Peyer's patch (tissue), 4 donors: ENCODE measurements around the gene ATP11A. TPM values are rescaled to one million over a fixed set of nuclear protein-coding genes. Genes with fewer than 3 reads are reported as not detected.

ENCODE experiments used
- DNase-seq, 3 donors: peaks; one replicate each; pipeline ENCODE4 v3.0.0-alpha.2; 2017 to 2019
- H3K27ac ChIP-seq, 4 donors: fragments of 200-600 bp; sonication (generic); one replicate each; pipeline ENCODE4 v1.5.1; 2016 to 2019
- H3K27me3 ChIP-seq, 2 donors: fragments of 200-600 bp; sonication (generic); one replicate each; pipeline ENCODE4 v1.5.1; 2019
- H3K36me3 ChIP-seq, 3 donors: fragments of 200-600 bp; sonication (generic); one replicate each; pipeline ENCODE4 v1.5.1; 2016 to 2019
- H3K4me1 ChIP-seq, 4 donors: fragments of 200-600 bp; sonication (generic); one replicate each; pipeline ENCODE4 v1.5.1; 2016 to 2019
- H3K4me3 ChIP-seq, 4 donors: fragments of 200-600 bp; sonication (generic); 1 replicate in 3 of 4; 2 replicates in 1 of 4; pipeline ENCODE4 v1.5.1; 2016 to 2019; ENCODE audit warnings: mild to moderate bottlenecking in 1 of 4
- H3K9me3 ChIP-seq, 4 donors: fragments of 200-600 bp; sonication (generic); one replicate each; pipeline ENCODE4 v1.5.1; 2016 to 2019; ENCODE audit warnings: mild to moderate bottlenecking in 1 of 4
- POLR2A ChIP-seq, 2 donors: fragments of 450-650 bp; IDR thresholded peaks; one replicate each; pipeline ENCODE4 v1.5.1; 2017; ENCODE audit warnings: antibody characterized with exemption in 2 of 2, mild to moderate bottlenecking in 2 of 2, moderate library complexity in 2 of 2
- total RNA-seq, 4 donors: library from RNA; depleted of rRNA; stranded (reverse); fragments of >200 nt; gene quantifications; one replicate each; pipeline ENCODE4 v1.1.0, GENCODE V29; 2016
- TF ChIP-seq, protein P1 (sequence below), 6 experiments: fragments of 450-650 bp in 4 of 6; fragments of 200-600 bp in 2 of 6; sonication (generic) in 1 of 6; IDR thresholded peaks; one replicate each; pipeline ENCODE4 v1.5.1; 2017 to 2019; ENCODE audit warnings: antibody characterized with exemption in 6 of 6, mild to moderate bottlenecking in 3 of 6, moderate library complexity in 1 of 6

The ATP11A gene
- total RNA-seq, 4 donors from 2014 or later = 33.1 to 64.2 (median 53.7) TPM

DNA sequence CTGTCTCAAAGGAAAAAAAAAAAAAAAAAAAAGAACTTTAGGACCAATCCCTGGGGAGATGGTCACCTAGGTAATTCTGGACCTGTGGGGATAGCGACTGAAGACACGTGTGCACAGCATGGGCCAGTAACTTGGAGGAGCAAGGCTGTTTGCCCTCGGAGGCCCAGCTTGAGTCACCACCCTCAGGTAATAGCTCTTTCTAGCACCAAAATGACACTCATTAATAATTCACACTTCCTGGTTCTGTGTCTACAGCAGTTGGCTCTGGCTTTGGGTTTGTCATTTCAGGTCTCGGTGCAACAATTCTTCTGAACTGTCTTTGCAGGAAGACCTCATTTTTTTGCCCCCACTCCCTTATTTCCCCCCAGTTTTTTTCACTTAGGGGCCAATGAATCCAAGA is 3.9 kb upstream of the ATP11A start:
- TF ChIP-seq, protein P1, sequence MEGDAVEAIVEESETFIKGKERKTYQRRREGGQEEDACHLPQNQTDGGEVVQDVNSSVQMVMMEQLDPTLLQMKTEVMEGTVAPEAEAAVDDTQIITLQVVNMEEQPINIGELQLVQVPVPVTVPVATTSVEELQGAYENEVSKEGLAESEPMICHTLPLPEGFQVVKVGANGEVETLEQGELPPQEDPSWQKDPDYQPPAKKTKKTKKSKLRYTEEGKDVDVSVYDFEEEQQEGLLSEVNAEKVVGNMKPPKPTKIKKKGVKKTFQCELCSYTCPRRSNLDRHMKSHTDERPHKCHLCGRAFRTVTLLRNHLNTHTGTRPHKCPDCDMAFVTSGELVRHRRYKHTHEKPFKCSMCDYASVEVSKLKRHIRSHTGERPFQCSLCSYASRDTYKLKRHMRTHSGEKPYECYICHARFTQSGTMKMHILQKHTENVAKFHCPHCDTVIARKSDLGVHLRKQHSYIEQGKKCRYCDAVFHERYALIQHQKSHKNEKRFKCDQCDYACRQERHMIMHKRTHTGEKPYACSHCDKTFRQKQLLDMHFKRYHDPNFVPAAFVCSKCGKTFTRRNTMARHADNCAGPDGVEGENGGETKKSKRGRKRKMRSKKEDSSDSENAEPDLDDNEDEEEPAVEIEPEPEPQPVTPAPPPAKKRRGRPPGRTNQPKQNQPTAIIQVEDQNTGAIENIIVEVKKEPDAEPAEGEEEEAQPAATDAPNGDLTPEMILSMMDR (IDR thresholded peaks at IDR 0.05) = no peak
- no peak for TF ChIP-seq POLR2A (IDR thresholded peaks at IDR 0.05)
- no peak overlapping the region for H3K4me3 ChIP-seq
- H3K9me3 ChIP-seq = no peaks in the 10 kb centered on the region
- H3K27ac ChIP-seq = peak overlapping the region in 1 of 4 donors; percentile 55
- peak in 1 of 3 donors; percentile 62 for DNase-seq
- no peaks in the 10 kb centered on the region for H3K36me3 ChIP-seq
- H3K4me1 ChIP-seq = peaks cover 0 to 3% (median 0%) of the 10 kb centered on the region in 4 donors
- H3K27me3 ChIP-seq = no peaks in the 10 kb centered on the region

DNA sequence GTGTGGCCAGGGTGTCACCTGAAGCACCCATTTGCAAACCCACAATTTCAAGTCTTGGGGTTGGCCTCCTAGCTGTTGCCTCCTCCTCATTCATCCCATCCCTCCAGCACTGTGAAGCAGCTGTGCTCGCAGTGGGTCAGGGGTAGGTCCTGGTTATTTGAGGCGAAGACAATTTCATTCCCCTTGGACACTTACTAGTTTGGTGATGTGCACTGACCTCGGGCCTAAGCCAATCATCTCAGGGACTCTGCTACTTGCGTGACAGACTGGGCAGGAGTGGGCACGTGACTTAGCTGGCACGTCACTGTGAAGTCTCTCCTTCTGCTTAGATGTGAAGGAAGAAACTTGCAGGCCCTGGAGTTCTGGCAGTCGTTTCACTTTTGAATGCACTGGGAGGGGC is 3.5 kb upstream of the ATP11A start:
- Histone ChIP-seq H3K4me1 (peaks cover 0 to 8% (median under 1%) of the 10 kb centered on the region in 4 donors), H3K27me3 (no peaks in the 10 kb centered on the region), H3K27ac (peak overlapping the region in 1 of 4 donors; percentile 55), H3K4me3 (no peak overlapping the region), H3K36me3 (no peaks in the 10 kb centered on the region), H3K9me3 (no peaks in the 10 kb centered on the region)
- TF ChIP-seq POLR2A (IDR thresholded peaks at IDR 0.05) = no peak
- TF ChIP-seq, protein P1 (IDR thresholded peaks at IDR 0.05) = no peak
- peak in 1 of 3 donors; percentile 10 for DNase-seq

DNA sequence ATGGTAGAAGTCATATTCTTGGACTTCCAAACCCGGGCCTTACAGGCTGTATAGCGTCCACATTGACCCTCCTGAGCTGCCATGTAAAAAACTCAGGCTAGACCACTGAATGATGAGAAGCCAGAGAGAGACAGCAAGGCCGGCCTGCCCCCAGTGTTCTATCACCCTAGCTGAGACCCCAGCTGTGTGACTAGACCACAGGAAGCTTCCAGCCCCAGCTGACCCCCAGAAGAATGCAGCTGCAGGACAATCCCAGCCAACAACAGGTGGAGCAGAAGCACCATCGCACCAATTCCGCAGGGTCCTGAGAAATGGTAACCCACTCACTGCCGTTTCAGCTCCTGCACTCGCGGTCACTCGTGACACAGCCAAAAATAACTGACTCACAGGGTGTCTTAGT is 2.9 kb upstream of the ATP11A start:
- H3K27ac ChIP-seq = no peak overlapping the region
- DNase-seq = peak in 1 of 3 donors; percentile 3
- H3K9me3 ChIP-seq = no peaks in the 10 kb centered on the region
- no peaks in the 10 kb centered on the region for H3K27me3 ChIP-seq
- peaks cover 0 to 11% (median 5%) of the 10 kb centered on the region in 4 donors for H3K4me1 ChIP-seq
- H3K36me3 ChIP-seq = no peaks in the 10 kb centered on the region
- H3K4me3 ChIP-seq = no peak overlapping the region
- no peak for TF ChIP-seq POLR2A (IDR thresholded peaks at IDR 0.05)
- TF ChIP-seq, protein P1 (IDR thresholded peaks at IDR 0.05) = no peak

DNA sequence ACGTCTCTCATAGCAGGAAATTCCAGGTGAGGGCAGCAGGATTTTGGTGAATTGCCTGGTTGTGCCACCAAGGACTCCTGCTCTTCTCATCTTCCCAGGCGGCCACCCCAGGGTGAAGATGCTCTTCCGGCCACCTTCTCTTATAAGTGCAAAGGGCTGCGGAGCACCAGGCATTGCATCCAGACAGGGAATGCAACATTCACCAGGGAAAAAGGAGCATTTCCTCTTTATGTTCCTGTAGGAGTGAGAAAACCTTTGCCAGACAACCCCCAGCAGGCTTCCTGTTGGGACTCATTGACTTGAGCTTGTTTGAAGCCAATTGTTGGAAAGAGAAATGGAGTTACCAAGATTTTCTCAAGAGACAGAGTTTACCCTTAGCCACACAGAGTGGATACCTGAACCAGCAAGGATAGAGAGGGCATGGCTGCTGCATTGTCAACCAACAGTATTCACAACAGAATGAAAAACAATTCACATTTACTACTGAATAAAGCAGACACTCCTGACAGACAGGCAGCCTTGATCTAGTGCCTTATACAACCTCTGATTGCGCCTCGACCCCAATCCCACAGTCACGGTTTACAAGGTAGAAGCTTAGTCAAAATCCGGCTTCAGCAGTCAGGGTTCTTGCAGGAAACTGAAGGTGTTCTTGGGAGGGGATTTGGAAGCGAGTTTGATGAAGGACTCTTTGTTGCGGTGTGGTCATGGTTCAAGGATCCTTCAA is 1.8 kb upstream of the ATP11A start:
- Histone ChIP-seq H3K27me3 (no peaks in the 10 kb centered on the region), H3K4me3 (no peak overlapping the region), H3K4me1 (peaks cover 0 to 13% (median 8%) of the 10 kb centered on the region in 4 donors), H3K36me3 (no peaks in the 10 kb centered on the region), H3K27ac (peak overlapping the region in 2 of 4 donors; percentile 86 to 96), H3K9me3 (no peaks in the 10 kb centered on the region)
- peak in 2 of 3 donors; percentile 12 to 38 for DNase-seq
- no peak for TF ChIP-seq POLR2A (IDR thresholded peaks at IDR 0.05)
- TF ChIP-seq, protein P1 (IDR thresholded peaks at IDR 0.05) = no peak

DNA sequence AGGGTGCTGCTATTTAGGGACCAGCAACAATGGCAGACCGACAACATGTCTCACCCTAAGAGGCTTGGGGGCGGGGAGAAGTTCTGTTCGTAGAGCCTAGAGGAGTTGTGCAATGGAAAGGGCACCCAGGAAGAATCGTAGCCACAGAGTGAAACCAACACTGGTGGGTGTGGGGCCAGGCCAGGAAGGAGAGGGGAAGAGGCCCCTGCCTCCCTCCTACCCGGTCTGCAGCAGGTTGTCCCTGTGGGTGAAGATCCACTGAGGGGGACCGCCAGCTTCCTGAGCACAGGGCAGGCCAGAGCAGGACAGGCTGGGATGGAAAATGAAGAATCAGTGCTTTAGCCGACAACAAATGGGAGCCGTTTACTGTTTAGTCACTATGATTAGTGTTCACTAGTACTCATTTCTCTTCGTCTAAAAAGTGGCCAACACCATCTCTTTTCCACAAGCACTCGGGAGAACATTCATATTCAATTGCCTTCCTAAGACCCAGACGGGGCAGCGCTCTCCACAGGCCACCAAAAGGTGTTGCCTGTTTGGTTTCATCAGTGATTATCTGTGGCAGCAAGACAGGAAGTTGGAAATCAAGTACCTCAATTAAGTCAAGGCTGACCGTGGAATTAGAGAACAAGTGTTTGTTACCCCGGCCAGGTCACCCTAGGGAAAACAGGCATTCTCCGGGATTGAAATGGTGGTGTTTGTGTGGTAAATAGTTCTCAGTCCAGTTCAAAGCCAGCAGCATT is 1.1 kb upstream of the ATP11A start:
- H3K36me3 ChIP-seq = no peaks in the 10 kb centered on the region
- no peaks in the 10 kb centered on the region for H3K9me3 ChIP-seq
- peak overlapping the region; percentile 81 to 96 (median 90) for H3K27ac ChIP-seq
- TF ChIP-seq, protein P1 (IDR thresholded peaks at IDR 0.05) = no peak
- no peak for TF ChIP-seq POLR2A (IDR thresholded peaks at IDR 0.05)
- no peaks in the 10 kb centered on the region for H3K27me3 ChIP-seq
- peaks cover 0 to 21% (median 8%) of the 10 kb centered on the region in 4 donors for H3K4me1 ChIP-seq
- DNase-seq = peak in 2 of 3 donors; percentile 41 to 56
- H3K4me3 ChIP-seq = peak overlapping the region; percentile 75 to 97 (median 85)
